Measurements from ENCODE around the gene RRP36. TPM values are rescaled to one million over a fixed set of nuclear protein-coding genes. Genes with fewer than 3 reads are reported as not detected.

Gene RRP36
- 45.4 and 73.7 TPM in 2 replicates for total RNA-seq (2014; rRNA removed; shearing (Covaris generic); ENCODE audit: low replicate concordance)

- peak; percentile 78 for DNase-seq
- H3K9me3 ChIP-seq, result no peaks in the 10 kb centered on the region
- peak within 1 kb of the TSS; percentile 66 for H3K4me3 ChIP-seq
- H3K36me3 ChIP-seq, result peaks cover 20% of the 10 kb centered on the region
- no peaks in the 10 kb centered on the region for H3K27me3 ChIP-seq
These were observed at the start of gene RRP36 for GRCh38 chr6:43021270-43022047. TSS of gene RRP36 (plus strand) at chr6:43021623. CDS start at chr6:43021655, 32 bp downstream.

- peak; percentile 11 for DNase-seq
- Histone ChIP-seq H3K36me3 (no peaks in the 10 kb centered on the region; the same call in 1 of the 2 replicates), H3K9me3 (no peaks in the 10 kb centered on the region), H3K4me3 (no peak overlapping the region), H3K27me3 (no peaks in the 10 kb centered on the region)
These were observed 49.6 kb upstream of the RRP36 start for GRCh38 chr6:42971746-42972327.

- no peaks in the 10 kb centered on the region for H3K27me3 ChIP-seq
- DNase-seq, result no peak
- peaks cover 2% of the 10 kb centered on the region for H3K36me3 ChIP-seq
- H3K9me3 ChIP-seq, result no peaks in the 10 kb centered on the region
- H3K4me3 ChIP-seq, result no peak overlapping the region
These were observed 47.5 kb upstream of the RRP36 start for GRCh38 chr6:42973926-42974325.

- peaks cover 2% of the 10 kb centered on the region; the same call in 1 of the 2 replicates for H3K36me3 ChIP-seq
- no peaks in the 10 kb centered on the region for H3K9me3 ChIP-seq
- no peaks in the 10 kb centered on the region for H3K27me3 ChIP-seq
- DNase-seq, result no peak
- H3K4me3 ChIP-seq, result no peak overlapping the region
These were observed 46.4 kb upstream of the RRP36 start for GRCh38 chr6:42974919-42975505.

- peaks cover 2% of the 10 kb centered on the region; the same call in 1 of the 2 replicates for H3K36me3 ChIP-seq
- DNase-seq, result peak; percentile 43
These were observed 43.0 kb upstream of the RRP36 start for GRCh38 chr6:42978487-42978838.

GRCh38 chr6:42978839-42979522 is 42.4 kb upstream of the RRP36 start, which contains the start of gene PEX6:
TSS of gene PEX6 (minus strand) at chr6:42979181. CDS start at chr6:42979150, 31 bp downstream.
- no peaks in the 10 kb centered on the region for H3K9me3 ChIP-seq
- H3K27me3 ChIP-seq, result no peaks in the 10 kb centered on the region
- DNase-seq, result peak; percentile 88
- H3K36me3 ChIP-seq, result peaks cover 2% of the 10 kb centered on the region; the same call in 1 of the 2 replicates
- peak within 1 kb of the TSS; percentile 75 for H3K4me3 ChIP-seq

More at GRCh38 chr6:42978487-42978838, 43.0 kb upstream of the RRP36 start:
- H3K9me3 ChIP-seq, result no peaks in the 10 kb centered on the region
- no peaks in the 10 kb centered on the region for H3K27me3 ChIP-seq
- peak overlapping the region; percentile 75 for H3K4me3 ChIP-seq

- Histone ChIP-seq H3K36me3 (peaks cover 2% of the 10 kb centered on the region; the same call in 1 of the 2 replicates), H3K9me3 (no peaks in the 10 kb centered on the region), H3K27me3 (no peaks in the 10 kb centered on the region), H3K4me3 (peak overlapping the region; percentile 75)
- DNase-seq, result peak; percentile 17
These were observed 41.8 kb upstream of the RRP36 start for GRCh38 chr6:42979523-42980177.

GRCh38 chr6:42981836-42982235 is 39.6 kb upstream of the RRP36 start:
- Histone ChIP-seq H3K36me3 (peaks cover 2% of the 10 kb centered on the region; the same call in 1 of the 2 replicates), H3K9me3 (no peaks in the 10 kb centered on the region), H3K4me3 (no peak overlapping the region), H3K27me3 (no peaks in the 10 kb centered on the region)
- DNase-seq, result no peak

- Histone ChIP-seq H3K4me3 (peak within 1 kb of the TSS; percentile 73), H3K27me3 (no peaks in the 10 kb centered on the region), H3K36me3 (no peaks in the 10 kb centered on the region), H3K9me3 (no peaks in the 10 kb centered on the region)
- DNase-seq, result peak; percentile 94
These were observed 37.2 kb upstream of the RRP36 start, which contains the start of gene PPP2R5D for GRCh38 chr6:42984001-42984923. TSS of gene PPP2R5D (plus strand) at chr6:42984570. CDS start at chr6:42984678, 108 bp downstream.

- no peak for DNase-seq
- H3K9me3 ChIP-seq, result no peaks in the 10 kb centered on the region
- peak overlapping the region; percentile 73 for H3K4me3 ChIP-seq
These were observed 36.4 kb upstream of the RRP36 start for GRCh38 chr6:42984924-42985475.

GRCh38 chr6:42987533-42988451 is 33.6 kb upstream of the RRP36 start:
- H3K9me3 ChIP-seq, result no peaks in the 10 kb centered on the region
- no peaks in the 10 kb centered on the region for H3K36me3 ChIP-seq
- H3K4me3 ChIP-seq, result no peak overlapping the region
- no peaks in the 10 kb centered on the region for H3K27me3 ChIP-seq
- DNase-seq, result no peak

More at GRCh38 chr6:42984924-42985475, 36.4 kb upstream of the RRP36 start:
- no peaks in the 10 kb centered on the region for H3K36me3 ChIP-seq
- H3K27me3 ChIP-seq, result no peaks in the 10 kb centered on the region

GRCh38 chr6:42988486-42989020 is 32.9 kb upstream of the RRP36 start:
- Histone ChIP-seq H3K9me3 (no peaks in the 10 kb centered on the region), H3K36me3 (no peaks in the 10 kb centered on the region), H3K4me3 (no peak overlapping the region), H3K27me3 (no peaks in the 10 kb centered on the region)
- DNase-seq, result no peak

GRCh38 chr6:42989923-42990322 is 31.5 kb upstream of the RRP36 start:
- no peaks in the 10 kb centered on the region for H3K36me3 ChIP-seq
- H3K9me3 ChIP-seq, result no peaks in the 10 kb centered on the region
- DNase-seq, result no peak
- H3K27me3 ChIP-seq, result no peaks in the 10 kb centered on the region
- H3K4me3 ChIP-seq, result no peak overlapping the region

- no peaks in the 10 kb centered on the region for H3K9me3 ChIP-seq
- H3K36me3 ChIP-seq, result no peaks in the 10 kb centered on the region
- H3K4me3 ChIP-seq, result no peak overlapping the region
- DNase-seq, result no peak
- no peaks in the 10 kb centered on the region for H3K27me3 ChIP-seq
These were observed 28.0 kb upstream of the RRP36 start for GRCh38 chr6:42993445-42993844.
